Stomach (tissue), 4 donors: Measurements from ENCODE around the gene SCYGR4.

ENCODE experiments used
- POLR2A ChIP-seq, 4 donors: fragments of 450-650 bp; IDR thresholded peaks; one replicate each; pipeline ENCODE4 v1.6.1; 2016; ENCODE audit warnings: antibody characterized with exemption in 4 of 4, control low read depth in 2 of 4, mild to moderate bottlenecking in 1 of 4, moderate library complexity in 1 of 4
- TF ChIP-seq, protein P1 (sequence below), 7 experiments: fragments of 450-650 bp in 4 of 7; fragments of 200-600 bp in 3 of 7; sonication (generic) in 3 of 7; IDR thresholded peaks; one replicate each; pipeline ENCODE4 v1.5.1; 2016 to 2019; ENCODE audit warnings: antibody characterized with exemption in 7 of 7, control low read depth in 2 of 7, mild to moderate bottlenecking in 1 of 7

DNA sequence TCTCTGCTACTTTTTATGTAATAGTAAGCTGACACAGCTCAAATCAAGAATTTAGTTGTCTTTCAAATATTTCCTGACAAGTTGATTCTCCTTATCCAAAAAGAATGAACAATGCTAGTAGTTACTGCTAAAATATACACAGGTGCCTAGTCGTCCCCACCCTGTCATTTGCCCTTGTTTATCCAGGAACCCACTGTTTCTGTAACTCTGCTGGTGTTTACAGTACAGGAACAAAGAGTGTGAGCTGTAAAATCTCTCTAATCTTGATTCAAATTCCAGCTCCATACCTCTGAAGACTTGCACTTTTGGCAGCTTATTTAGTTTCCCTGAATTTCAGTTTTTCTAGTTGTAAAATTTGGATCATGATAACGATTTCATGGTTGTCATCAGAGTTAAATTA is 39.7 kb upstream of the SCYGR4 start:
- TF ChIP-seq, protein P1, sequence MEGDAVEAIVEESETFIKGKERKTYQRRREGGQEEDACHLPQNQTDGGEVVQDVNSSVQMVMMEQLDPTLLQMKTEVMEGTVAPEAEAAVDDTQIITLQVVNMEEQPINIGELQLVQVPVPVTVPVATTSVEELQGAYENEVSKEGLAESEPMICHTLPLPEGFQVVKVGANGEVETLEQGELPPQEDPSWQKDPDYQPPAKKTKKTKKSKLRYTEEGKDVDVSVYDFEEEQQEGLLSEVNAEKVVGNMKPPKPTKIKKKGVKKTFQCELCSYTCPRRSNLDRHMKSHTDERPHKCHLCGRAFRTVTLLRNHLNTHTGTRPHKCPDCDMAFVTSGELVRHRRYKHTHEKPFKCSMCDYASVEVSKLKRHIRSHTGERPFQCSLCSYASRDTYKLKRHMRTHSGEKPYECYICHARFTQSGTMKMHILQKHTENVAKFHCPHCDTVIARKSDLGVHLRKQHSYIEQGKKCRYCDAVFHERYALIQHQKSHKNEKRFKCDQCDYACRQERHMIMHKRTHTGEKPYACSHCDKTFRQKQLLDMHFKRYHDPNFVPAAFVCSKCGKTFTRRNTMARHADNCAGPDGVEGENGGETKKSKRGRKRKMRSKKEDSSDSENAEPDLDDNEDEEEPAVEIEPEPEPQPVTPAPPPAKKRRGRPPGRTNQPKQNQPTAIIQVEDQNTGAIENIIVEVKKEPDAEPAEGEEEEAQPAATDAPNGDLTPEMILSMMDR (IDR thresholded peaks at IDR 0.05), result no peak
- no peak for TF ChIP-seq POLR2A (IDR thresholded peaks at IDR 0.05)
